Stimulated activated CD8-positive, alpha-beta memory T cell treated with anti-CD3 and anti-CD28 coated beads, Interleukin-12 subunit alpha, Interleukin-12 subunit beta, amount 100 ng/mL, for 24 hours (primary cell): ENCODE data around the gene TCF4.

ENCODE experiments used
- DNase-seq: peaks from one replicate; pipeline ENCODE4 v3.0.0-alpha.2; 2020; ENCODE audit errors: extremely low read depth

Gene TCF4

GRCh38 chr18:55413474-55413873, 174.5 kb downstream of the TCF4 start:
- DNase-seq = no peak

GRCh38 chr18:55407774-55408535, 180.0 kb downstream of the TCF4 start:
- no peak for DNase-seq

GRCh38 chr18:55407191-55407590, 180.8 kb downstream of the TCF4 start:
- DNase-seq = no peak

- DNase-seq = no peak
These were observed 181.5 kb downstream of the TCF4 start for GRCh38 chr18:55406451-55406991.

- DNase-seq = no peak
These were observed 182.0 kb downstream of the TCF4 start for GRCh38 chr18:55405893-55406406.

- no peak for DNase-seq
These were observed 182.5 kb downstream of the TCF4 start for GRCh38 chr18:55405475-55405874.

- no peak for DNase-seq
These were observed 183.0 kb downstream of the TCF4 start for GRCh38 chr18:55404832-55405465.

- DNase-seq = no peak
These were observed 183.7 kb downstream of the TCF4 start for GRCh38 chr18:55404136-55404830.

- no peak for DNase-seq
These were observed 184.5 kb downstream of the TCF4 start for GRCh38 chr18:55403421-55403949.

- DNase-seq = no peak
These were observed 185.1 kb downstream of the TCF4 start for GRCh38 chr18:55402731-55403405.

- DNase-seq = no peak
These were observed 186.3 kb downstream of the TCF4 start for GRCh38 chr18:55401638-55402191.

GRCh38 chr18:55400590-55401541, 187.1 kb downstream of the TCF4 start:
- no peak for DNase-seq

- no peak for DNase-seq
These were observed 187.9 kb downstream of the TCF4 start for GRCh38 chr18:55400081-55400480.

- DNase-seq = no peak
These were observed 189.1 kb downstream of the TCF4 start for GRCh38 chr18:55398858-55399257.

- DNase-seq = no peak
These were observed 191.0 kb downstream of the TCF4 start for GRCh38 chr18:55396979-55397378.

- no peak for DNase-seq
These were observed 191.6 kb downstream of the TCF4 start for GRCh38 chr18:55396267-55396905.

- no peak for DNase-seq
These were observed 192.2 kb downstream of the TCF4 start for GRCh38 chr18:55395799-55396198.

- no peak for DNase-seq
These were observed 197.1 kb downstream of the TCF4 start for GRCh38 chr18:55390898-55391297.

GRCh38 chr18:55387139-55387984, 200.6 kb downstream of the TCF4 start:
- no peak for DNase-seq
